CD4-positive, alpha-beta T cell (primary cell): ENCODE data around the gene SDHA. TPM values are rescaled to one million over a fixed set of nuclear protein-coding genes. Genes with fewer than 3 reads are reported as not detected.
"Not testable (repeated sequence)": the region's sequence is repeated elsewhere in the genome, so short reads cannot be mapped to it uniquely, and the experiment has no call there.

Source experiments
- ATAC-seq: fragments of 200-7000 bp; cut with Tn5 transposase; one replicate; pipeline ENCODE4 v1.10.0; 2022; ENCODE audit warnings: mild to moderate bottlenecking; ENCODE audit not compliant: poor library complexity
- CTCF ChIA-PET: fragments of 350-600 bp; sonication (Branson Sonifier 250); formaldehyde crosslinking; loops from one replicate; lab custom pipeline; 2021; ENCODE audit warnings: antibody characterized with exemption, inconsistent platforms; lab: Charles Lee
- POLR2A ChIA-PET: fragments of 350-600 bp; sonication (Branson Sonifier 250); formaldehyde crosslinking; loops from one replicate; lab custom pipeline; 2021; ENCODE audit warnings: antibody characterized with exemption, inconsistent platforms; lab: Charles Lee
- DNase-seq, 14 experiments: peaks; one replicate each; pipeline ENCODE4 v3.0.0-alpha.2; 2013 to 2020; ENCODE audit warnings: mixed read lengths in 2 of 14
- H3K27ac ChIP-seq, 2 donors: one replicate each; pipeline versions ENCODE4 v1.5.1 to v1.7.0; 2013; ENCODE audit warnings: low read length in 2 of 2, low read depth in 1 of 2, mild to moderate bottlenecking in 1 of 2
- H3K27me3 ChIP-seq, 2 experiments: 1 replicate in 1 of 2; 2 replicates in 1 of 2; pipeline versions ENCODE4 v1.6.1 to v1.7.0; 2013; ENCODE audit warnings: low read length in 2 of 2, control low read depth in 1 of 2, mild to moderate bottlenecking in 1 of 2, moderate library complexity in 1 of 2; ENCODE audit not compliant: insufficient read depth in 2 of 2, control insufficient read depth in 1 of 2
- H3K36me3 ChIP-seq: one replicate; pipeline ENCODE4 v1.6.1; 2013; ENCODE audit warnings: low read length, control low read depth; ENCODE audit not compliant: insufficient read depth
- H3K4me1 ChIP-seq: one replicate; pipeline ENCODE4 v1.6.1; 2013; ENCODE audit warnings: low read length, control low read depth; ENCODE audit not compliant: insufficient read depth
- H3K4me3 ChIP-seq: one replicate; pipeline ENCODE4 v1.5.1; 2013; ENCODE audit warnings: mild to moderate bottlenecking, low read length, moderate library complexity
- H3K9me3 ChIP-seq, 2 experiments: 1 replicate in 1 of 2; 2 replicates in 1 of 2; pipeline versions ENCODE4 v1.6.1 to v1.7.0; 2013; ENCODE audit warnings: low read length in 2 of 2, mild to moderate bottlenecking in 2 of 2, control low read depth in 1 of 2, moderate library complexity in 1 of 2; ENCODE audit not compliant: control insufficient read depth in 1 of 2, insufficient read depth in 1 of 2
- H3K27ac Mint-ChIP-seq: one replicate; pipeline ENCODE4 v1.8.0; 2020; ENCODE audit warnings: mixed read lengths
- H3K27me3 Mint-ChIP-seq: one replicate; pipeline ENCODE4 v1.8.0; 2021; ENCODE audit warnings: mixed read lengths
- H3K36me3 Mint-ChIP-seq: one replicate; pipeline ENCODE4 v1.8.0; 2021; ENCODE audit warnings: low read depth, mixed read lengths
- H3K4me1 Mint-ChIP-seq: one replicate; pipeline ENCODE4 v1.8.0; 2021; ENCODE audit warnings: low read depth, mixed read lengths
- H3K4me3 Mint-ChIP-seq: one replicate; pipeline ENCODE4 v1.8.0; 2020; ENCODE audit warnings: mild to moderate bottlenecking, mixed read lengths
- H3K9me3 Mint-ChIP-seq: one replicate; pipeline ENCODE4 v1.8.0; 2020; ENCODE audit warnings: mixed read lengths
- intact Hi-C, 2 experiments: fragments of 100-400 bp; cut with DNase I in 1 of 2; cut with micrococcal nuclease in 1 of 2; formaldehyde crosslinking; loops; one replicate each; pipeline versions ENCODE4 v1.15.1 to v1.9.0; 2023 to 2025; cut with DNase I, micrococcal nuclease
- total RNA-seq, 174 experiments: library from RNA in 2 of 174; stranded (reverse) in 2 of 174; gene quantifications; one replicate each; pipeline ENCODE4 v1.2.3 and lab custom pipeline; 2021 to 2026
- TF ChIP-seq, protein P1 (sequence below): fragments of 200-600 bp; IDR thresholded peaks from one replicate; pipeline ENCODE4 v1.8.0; 2022; ENCODE audit warnings: antibody characterized with exemption, mild to moderate bottlenecking

SDHA gene
- total RNA-seq, 2 experiments from 2014 or later = 244 to 245 TPM

DNA sequence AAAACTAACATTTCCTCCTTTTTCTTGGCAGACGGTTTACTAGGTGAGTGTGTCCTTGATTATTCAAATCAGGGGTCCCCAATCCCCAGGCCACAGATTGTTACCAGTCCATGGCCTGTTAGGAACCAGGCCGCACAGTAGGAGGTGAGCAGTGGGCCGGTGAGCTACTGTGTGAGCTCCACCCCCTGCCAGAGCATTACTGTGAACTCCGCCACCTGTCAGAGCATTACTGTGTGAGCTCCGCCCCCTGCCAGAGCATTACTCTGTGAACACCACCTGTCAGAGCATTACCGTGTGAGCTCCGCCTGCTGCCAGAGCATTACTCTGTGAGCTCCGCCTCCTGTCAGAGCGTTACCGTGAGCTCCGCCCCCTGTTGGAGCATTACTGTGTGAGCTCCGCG, 39.0 kb downstream of the SDHA start:
- no peak overlapping the region for H3K4me3 Mint-ChIP-seq
- H3K4me1 ChIP-seq = peaks cover 15% of the 10 kb centered on the region

GRCh38 chr5:263275-263974, 45.3 kb downstream of the SDHA start:
- POLR2A ChIA-PET, CTCF ChIA-PET, H3K9me3 Mint-ChIP-seq, H3K27ac Mint-ChIP-seq, H3K4me3 Mint-ChIP-seq, H3K9me3 ChIP-seq, H3K4me1 ChIP-seq, H3K27me3 ChIP-seq, ATAC-seq, intact Hi-C loops, H3K27ac ChIP-seq, H3K4me1 Mint-ChIP-seq, H3K4me3 ChIP-seq, H3K27me3 Mint-ChIP-seq, DNase-seq: not testable (repeated sequence)
- peaks cover 48% of the 10 kb centered on the region for H3K36me3 Mint-ChIP-seq
- H3K36me3 ChIP-seq = peaks cover 19% of the 10 kb centered on the region

More for the DNA sequence above, 39.0 kb downstream of the SDHA start:
- intact Hi-C loops = no loop called here
- DNase-seq (no peak), ATAC-seq (no peak)
- Histone ChIP-seq H3K27me3 (no peaks in the 10 kb centered on the region), H3K36me3 (peaks cover 33% of the 10 kb centered on the region), H3K4me3 (no peak overlapping the region), H3K27ac (no peak overlapping the region), H3K9me3 (peaks cover 0 to 6% of the 10 kb centered on the region in 2 experiments)
- ChIA-PET CTCF (no interaction called here), POLR2A (no interaction called here)
- Mint-ChIP-seq H3K27me3 (no peaks in the 10 kb centered on the region), H3K9me3 (no peaks in the 10 kb centered on the region), H3K27ac (no peak overlapping the region), H3K36me3 (peaks cover 55% of the 10 kb centered on the region), H3K4me1 (peaks cover 9% of the 10 kb centered on the region)
- TF ChIP-seq, protein P1, sequence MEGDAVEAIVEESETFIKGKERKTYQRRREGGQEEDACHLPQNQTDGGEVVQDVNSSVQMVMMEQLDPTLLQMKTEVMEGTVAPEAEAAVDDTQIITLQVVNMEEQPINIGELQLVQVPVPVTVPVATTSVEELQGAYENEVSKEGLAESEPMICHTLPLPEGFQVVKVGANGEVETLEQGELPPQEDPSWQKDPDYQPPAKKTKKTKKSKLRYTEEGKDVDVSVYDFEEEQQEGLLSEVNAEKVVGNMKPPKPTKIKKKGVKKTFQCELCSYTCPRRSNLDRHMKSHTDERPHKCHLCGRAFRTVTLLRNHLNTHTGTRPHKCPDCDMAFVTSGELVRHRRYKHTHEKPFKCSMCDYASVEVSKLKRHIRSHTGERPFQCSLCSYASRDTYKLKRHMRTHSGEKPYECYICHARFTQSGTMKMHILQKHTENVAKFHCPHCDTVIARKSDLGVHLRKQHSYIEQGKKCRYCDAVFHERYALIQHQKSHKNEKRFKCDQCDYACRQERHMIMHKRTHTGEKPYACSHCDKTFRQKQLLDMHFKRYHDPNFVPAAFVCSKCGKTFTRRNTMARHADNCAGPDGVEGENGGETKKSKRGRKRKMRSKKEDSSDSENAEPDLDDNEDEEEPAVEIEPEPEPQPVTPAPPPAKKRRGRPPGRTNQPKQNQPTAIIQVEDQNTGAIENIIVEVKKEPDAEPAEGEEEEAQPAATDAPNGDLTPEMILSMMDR = no peak

GRCh38 chr5:264338-264737, 46.2 kb downstream of the SDHA start:
- H3K4me3 ChIP-seq = no peak overlapping the region
- Mint-ChIP-seq H3K4me1 (no peaks in the 10 kb centered on the region), H3K27ac (no peak overlapping the region), H3K9me3 (no peaks in the 10 kb centered on the region), H3K36me3 (peaks cover 46% of the 10 kb centered on the region), H3K4me3 (no peak overlapping the region), H3K27me3 (no peaks in the 10 kb centered on the region)
- DNase-seq (no peak), ATAC-seq (no peak)
- H3K4me1 ChIP-seq = no peaks in the 10 kb centered on the region
- intact Hi-C loops = no loop called here
- H3K27ac ChIP-seq = no peak overlapping the region
- TF ChIP-seq, protein P1 = no peak
- no peaks in the 10 kb centered on the region for H3K9me3 ChIP-seq
- H3K36me3 ChIP-seq = peaks cover 19% of the 10 kb centered on the region
- H3K27me3 ChIP-seq = no peaks in the 10 kb centered on the region
- CTCF ChIA-PET = no interaction called here
- POLR2A ChIA-PET = no interaction called here

DNA sequence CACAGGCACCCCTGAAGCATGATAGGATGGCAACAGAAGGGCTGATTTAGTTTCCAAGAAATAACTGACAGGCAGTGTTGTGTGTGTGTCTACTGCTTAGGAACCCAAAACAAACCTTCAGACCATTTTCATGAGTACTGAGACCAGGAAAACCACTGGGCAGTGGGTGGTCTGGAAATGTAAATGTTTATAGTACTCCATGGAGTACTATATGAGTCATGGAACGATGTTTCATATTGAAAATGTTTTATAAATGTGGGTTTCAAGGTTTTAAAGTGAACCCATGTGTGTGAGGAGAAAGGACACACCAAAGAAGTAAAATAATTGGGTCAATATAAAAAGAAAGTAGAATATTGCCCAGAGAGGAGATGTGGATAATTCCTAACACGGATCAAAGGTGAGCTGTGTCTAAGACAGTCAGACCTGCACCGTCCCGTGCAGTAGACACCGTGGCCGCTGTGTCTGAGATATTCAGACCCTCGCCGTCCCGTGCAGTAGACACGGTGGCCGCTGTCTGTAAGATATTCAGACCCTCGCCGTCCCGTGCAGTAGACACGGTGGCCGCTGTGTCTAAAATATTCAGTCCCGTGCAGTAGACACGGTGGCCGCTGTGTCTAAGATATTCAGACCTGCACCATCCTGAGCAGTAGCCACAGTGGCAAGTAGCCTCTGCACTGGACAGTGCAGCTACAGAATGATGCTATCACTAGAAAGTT, 48.3 kb downstream of the SDHA start:
- H3K27me3 Mint-ChIP-seq, H3K27ac ChIP-seq, DNase-seq, H3K9me3 Mint-ChIP-seq, H3K9me3 ChIP-seq, POLR2A ChIA-PET, H3K4me1 Mint-ChIP-seq, H3K27me3 ChIP-seq, ATAC-seq, H3K4me3 ChIP-seq, CTCF ChIA-PET, H3K4me1 ChIP-seq, H3K4me3 Mint-ChIP-seq, intact Hi-C loops: not testable (repeated sequence)
- peaks cover 51% of the 10 kb centered on the region for H3K36me3 Mint-ChIP-seq
- H3K36me3 ChIP-seq = peaks cover 19% of the 10 kb centered on the region
- H3K27ac Mint-ChIP-seq = peak overlapping the region; percentile 3
